Type B pancreatic cell (in vitro differentiated cells): Measurements from ENCODE around the gene DNM2. TPM values are rescaled to one million over a fixed set of nuclear protein-coding genes. Genes with fewer than 3 reads are reported as not detected.

Experiments
- DNase-seq: peaks from one replicate; pipeline ENCODE4 v3.0.0; 2021; ENCODE audit warnings: mixed read lengths; ENCODE audit not compliant: unreplicated experiment; ENCODE audit errors: extremely low spot score
- H3K27ac Mint-ChIP-seq: 2 replicates; pipeline ENCODE4 v1.8.0; 2021; ENCODE audit warnings: mild to moderate bottlenecking, mixed read lengths
- H3K27me3 Mint-ChIP-seq: 2 replicates; pipeline ENCODE4 v1.8.0; 2021; ENCODE audit warnings: mixed read lengths
- H3K36me3 Mint-ChIP-seq: 2 replicates; pipeline ENCODE4 v1.8.0; 2021; ENCODE audit warnings: mixed read lengths
- H3K4me1 Mint-ChIP-seq: one replicate; pipeline ENCODE4 v1.8.0; 2021; ENCODE audit warnings: mixed read lengths; ENCODE audit not compliant: unreplicated experiment
- H3K4me3 Mint-ChIP-seq: 2 replicates; pipeline ENCODE4 v1.8.0; 2021; ENCODE audit warnings: mild to moderate bottlenecking, mixed read lengths
- H3K9me3 Mint-ChIP-seq: 2 replicates; pipeline ENCODE4 v1.8.0; 2021; ENCODE audit warnings: mixed read lengths
- total RNA-seq: library from RNA; stranded (reverse); gene quantifications from 2 replicates; pipeline ENCODE4 v1.2.1, GENCODE V29; 2021; ENCODE audit warnings: low replicate concordance
- TF ChIP-seq, protein P1 (sequence below): fragments of 200-600 bp; sonication (generic); conservative IDR thresholded peaks from 2 replicates; pipeline ENCODE4 v1.5.0; 2021; ENCODE audit warnings: antibody characterized with exemption, mild to moderate bottlenecking

DNM2 gene
- total RNA-seq, 1 donor from 2014 or later: 119 TPM

DNA sequence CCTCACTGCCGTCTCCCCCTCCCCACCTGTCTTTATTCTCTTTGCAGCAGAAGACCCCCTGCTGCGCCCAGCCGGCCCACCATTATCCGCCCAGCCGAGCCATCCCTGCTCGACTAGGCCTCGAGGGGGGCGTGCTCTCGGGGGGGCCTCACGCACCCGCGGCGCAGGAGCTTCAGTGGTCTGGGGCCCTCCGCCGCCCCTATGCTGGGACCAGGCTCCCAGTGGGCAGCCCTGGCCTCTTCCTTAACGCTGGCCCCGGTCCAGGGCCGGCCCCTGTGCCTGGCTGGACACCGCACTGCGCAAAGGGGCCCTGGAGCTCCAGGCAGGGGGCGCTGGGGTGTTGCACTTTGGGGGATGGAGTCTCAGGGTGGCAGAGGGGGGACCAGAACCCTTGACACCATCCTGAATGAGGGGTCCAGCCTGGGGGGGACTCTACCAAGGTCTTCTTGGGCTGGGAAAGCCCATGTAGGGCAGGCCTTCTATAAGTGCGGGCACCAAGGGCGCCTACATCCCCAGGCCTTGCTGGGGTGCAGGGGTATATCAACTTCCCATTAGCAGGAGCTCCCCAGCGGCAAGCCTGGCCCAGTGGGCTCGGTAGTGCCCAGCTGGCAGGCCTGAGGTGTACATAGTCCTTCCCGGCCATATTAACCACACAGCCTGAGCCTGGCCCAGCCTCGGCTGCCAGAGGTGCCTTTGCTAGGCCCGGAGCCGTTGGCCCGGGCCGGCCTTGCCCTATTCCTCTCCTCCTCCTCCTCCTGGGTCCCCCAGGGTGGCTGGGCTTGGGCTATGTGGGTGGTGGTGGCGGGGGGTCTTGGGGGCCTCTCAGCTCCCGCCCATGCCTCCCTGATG lies 113.3 kb downstream of the DNM2 start:
- Mint-ChIP-seq H3K4me3 (no peak overlapping the region), H3K4me1 (peaks cover 6% of the 10 kb centered on the region), H3K27ac (no peak overlapping the region), H3K9me3 (peaks cover 4% of the 10 kb centered on the region), H3K36me3 (peaks cover 8% of the 10 kb centered on the region), H3K27me3 (no peaks in the 10 kb centered on the region)
- TF ChIP-seq, protein P1, sequence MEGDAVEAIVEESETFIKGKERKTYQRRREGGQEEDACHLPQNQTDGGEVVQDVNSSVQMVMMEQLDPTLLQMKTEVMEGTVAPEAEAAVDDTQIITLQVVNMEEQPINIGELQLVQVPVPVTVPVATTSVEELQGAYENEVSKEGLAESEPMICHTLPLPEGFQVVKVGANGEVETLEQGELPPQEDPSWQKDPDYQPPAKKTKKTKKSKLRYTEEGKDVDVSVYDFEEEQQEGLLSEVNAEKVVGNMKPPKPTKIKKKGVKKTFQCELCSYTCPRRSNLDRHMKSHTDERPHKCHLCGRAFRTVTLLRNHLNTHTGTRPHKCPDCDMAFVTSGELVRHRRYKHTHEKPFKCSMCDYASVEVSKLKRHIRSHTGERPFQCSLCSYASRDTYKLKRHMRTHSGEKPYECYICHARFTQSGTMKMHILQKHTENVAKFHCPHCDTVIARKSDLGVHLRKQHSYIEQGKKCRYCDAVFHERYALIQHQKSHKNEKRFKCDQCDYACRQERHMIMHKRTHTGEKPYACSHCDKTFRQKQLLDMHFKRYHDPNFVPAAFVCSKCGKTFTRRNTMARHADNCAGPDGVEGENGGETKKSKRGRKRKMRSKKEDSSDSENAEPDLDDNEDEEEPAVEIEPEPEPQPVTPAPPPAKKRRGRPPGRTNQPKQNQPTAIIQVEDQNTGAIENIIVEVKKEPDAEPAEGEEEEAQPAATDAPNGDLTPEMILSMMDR: no peak
- no peak for DNase-seq

DNA sequence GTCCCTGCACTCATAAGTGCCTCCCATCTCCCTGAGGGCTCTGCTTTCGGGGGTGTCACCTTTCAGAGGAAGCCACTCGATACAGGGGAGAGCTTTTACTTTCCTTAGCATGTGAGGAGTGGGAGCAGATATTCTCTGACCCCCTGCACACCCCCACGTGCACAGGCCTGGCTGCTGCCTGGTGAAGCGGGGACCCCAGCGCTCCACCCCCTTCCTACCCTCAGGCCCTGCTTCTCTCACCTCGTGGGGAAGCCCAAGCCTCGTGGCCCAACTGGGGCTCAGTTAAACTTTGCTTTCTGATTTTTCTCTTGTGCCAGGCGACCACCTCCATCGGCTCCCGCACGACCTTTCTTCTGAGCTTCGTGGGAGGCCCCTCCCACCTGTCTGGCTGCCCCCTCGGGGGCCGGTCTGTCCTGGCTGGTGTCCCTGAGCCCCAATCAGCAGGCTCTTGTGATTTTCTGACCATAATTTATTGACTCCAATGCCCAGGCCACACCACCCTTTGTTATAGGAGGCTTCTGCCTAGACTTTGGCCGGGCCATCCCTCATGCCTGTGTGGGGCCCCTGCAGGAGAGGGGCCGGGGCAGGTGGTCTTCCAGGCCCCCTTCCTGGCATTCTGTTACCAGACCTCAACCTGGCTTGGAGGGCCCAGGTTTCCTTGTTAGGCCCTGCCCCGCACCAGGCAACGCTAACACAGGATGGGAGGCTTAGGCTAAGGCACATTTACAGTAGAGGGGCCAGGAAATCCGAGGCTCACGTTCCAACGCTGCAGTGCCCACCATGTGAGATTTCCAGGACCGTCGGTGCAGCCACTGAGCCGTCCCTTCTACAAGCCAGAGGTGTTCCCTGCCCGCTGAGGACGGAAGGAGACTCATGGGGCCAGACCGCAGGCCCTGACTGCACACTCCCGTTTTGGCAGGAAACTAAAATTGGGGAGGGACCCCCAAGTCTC lies 114.4 kb downstream of the DNM2 start:
- Mint-ChIP-seq H3K36me3 (peaks cover 10% of the 10 kb centered on the region), H3K27me3 (no peaks in the 10 kb centered on the region), H3K4me3 (no peak overlapping the region), H3K4me1 (peaks cover 13% of the 10 kb centered on the region), H3K27ac (no peak overlapping the region), H3K9me3 (peaks cover 10% of the 10 kb centered on the region)
- TF ChIP-seq, protein P1: no peak
- no peak for DNase-seq

DNA sequence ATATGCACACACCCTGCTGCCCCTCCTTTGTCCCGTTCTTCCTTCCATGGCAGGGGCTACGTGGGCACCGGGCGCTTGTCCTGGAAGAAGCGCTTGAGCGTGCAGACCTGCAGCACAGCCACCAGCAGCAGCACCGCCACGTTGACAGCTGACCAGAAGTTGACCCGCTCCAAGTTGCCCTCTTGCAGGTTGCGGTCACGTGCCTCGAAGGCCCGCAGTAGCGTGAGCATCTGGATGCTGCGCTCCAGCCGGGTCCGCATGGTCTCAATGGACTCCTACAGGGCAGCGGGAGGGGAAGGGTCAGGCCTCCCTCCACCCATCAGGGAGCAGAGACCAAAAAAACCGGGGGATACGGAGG lies 115.0 kb downstream of the DNM2 start:
- Mint-ChIP-seq H3K36me3 (peaks cover 10% of the 10 kb centered on the region), H3K9me3 (peaks cover 10% of the 10 kb centered on the region), H3K4me3 (no peak overlapping the region), H3K4me1 (peaks cover 13% of the 10 kb centered on the region), H3K27ac (peak overlapping the region; percentile 46), H3K27me3 (no peaks in the 10 kb centered on the region)
- DNase-seq: no peak
- TF ChIP-seq, protein P1: no peak

DNA sequence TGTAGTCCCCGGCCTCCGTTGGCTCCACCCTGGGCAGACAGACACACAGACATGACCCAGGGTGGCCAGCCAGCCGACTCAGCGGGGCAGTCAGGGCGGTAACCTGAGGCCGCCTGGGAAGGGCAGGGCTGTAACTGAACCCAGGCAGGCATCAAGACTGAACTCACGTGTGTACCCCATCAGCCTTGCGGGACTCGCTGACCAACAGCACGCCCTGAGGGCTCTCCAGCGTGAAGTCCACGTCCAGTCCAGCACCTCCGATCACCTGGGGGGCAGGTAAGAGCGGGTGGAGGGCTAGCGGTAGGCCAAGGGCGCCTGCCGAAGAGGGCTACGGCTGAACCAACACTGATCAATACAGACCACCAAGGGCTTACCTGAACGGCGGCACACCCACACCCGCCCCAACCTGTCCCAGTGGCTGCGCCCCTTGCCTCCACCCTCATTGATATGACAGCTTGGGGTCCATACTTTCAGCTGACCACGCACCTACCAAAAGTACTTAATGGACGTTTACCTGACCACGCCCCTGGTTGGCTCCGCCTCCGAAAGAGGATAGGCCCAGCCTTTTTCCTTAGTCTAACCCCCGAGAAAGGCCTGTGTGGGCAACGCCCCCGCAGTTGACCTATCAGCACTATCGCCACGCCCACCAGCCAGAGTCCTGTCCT lies 117.3 kb downstream of the DNM2 start:
- Mint-ChIP-seq H3K27ac (peak overlapping the region; percentile 99), H3K27me3 (no peaks in the 10 kb centered on the region), H3K36me3 (peaks cover 10% of the 10 kb centered on the region), H3K9me3 (peaks cover 10% of the 10 kb centered on the region), H3K4me1 (peaks cover 13% of the 10 kb centered on the region), H3K4me3 (peak overlapping the region; percentile 98)
- TF ChIP-seq, protein P1: no peak
- no peak for DNase-seq

DNA sequence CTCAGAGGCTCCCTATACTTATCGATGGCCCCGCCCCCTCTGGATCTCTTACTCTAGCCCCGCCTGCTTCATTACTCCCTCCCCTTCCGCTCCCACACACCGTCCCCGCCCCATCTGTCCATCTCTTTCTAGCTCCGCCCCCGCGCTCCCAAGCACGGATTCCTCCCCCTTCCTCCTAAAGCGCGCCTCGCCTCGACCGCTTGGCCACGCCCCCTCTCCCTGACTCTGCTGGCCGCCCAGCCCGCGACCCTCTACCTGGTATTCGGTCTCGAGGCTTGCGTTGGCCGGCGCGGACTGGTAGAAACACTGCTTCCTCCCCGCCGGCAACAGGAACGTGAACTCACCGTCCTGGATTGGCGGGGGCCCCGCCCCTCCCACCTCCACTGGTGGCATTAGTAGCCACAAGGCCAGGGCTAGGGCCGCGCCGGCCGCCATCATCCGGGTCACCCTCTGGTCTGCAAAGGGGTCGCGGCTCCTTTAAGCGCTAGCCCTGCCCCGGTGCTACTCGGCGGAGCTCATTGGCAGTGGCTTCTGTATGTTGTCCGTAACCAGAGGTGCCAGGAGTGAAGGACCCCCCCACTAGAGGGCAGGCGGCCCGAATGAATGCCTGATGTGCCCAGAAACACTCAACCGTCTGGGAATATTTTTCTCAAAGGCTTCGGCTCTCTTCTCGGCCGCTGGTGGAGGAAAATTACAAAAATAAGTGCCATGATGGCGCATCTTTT lies 118.0 kb downstream of the DNM2 start, which contains the start of gene TMED1:
Gene TMED1, minus strand, starts transcription at position 459 of the 725 bp plus-strand sequence. Its CDS starts 21 bp downstream, at position 438.
- Mint-ChIP-seq H3K27me3 (no peaks in the 10 kb centered on the region), H3K27ac (peak within 1 kb of the TSS; percentile 99), H3K4me1 (peaks cover 13% of the 10 kb centered on the region), H3K4me3 (peak within 1 kb of the TSS; percentile 98), H3K9me3 (peaks cover 10% of the 10 kb centered on the region), H3K36me3 (peaks cover 10% of the 10 kb centered on the region)
- TF ChIP-seq, protein P1: peak; percentile 43
- DNase-seq: peak; percentile 97
